NB4 (cell line): Measurements from ENCODE around the gene MRPS15.

ENCODE experiments used
- MYC ChIP-seq: IDR thresholded peaks from 2 replicates; pipeline ENCODE4 v1.6.1; 2011; ENCODE audit warnings: low read depth, low read length
- POLR2A ChIP-seq: IDR thresholded peaks from 2 replicates; pipeline ENCODE4 v1.6.1; 2011; ENCODE audit warnings: mild to moderate bottlenecking; ENCODE audit not compliant: insufficient read length; ENCODE audit errors: extremely low read depth
- TF ChIP-seq, protein P1 (sequence below): IDR thresholded peaks from one replicate; pipeline ENCODE4 v1.5.1; 2012; ENCODE audit warnings: low read depth, low read length
- TF ChIP-seq, protein P2 (sequence below): IDR thresholded peaks from 2 replicates; pipeline ENCODE4 v1.6.1; 2011; ENCODE audit warnings: low read depth, low read length

DNA sequence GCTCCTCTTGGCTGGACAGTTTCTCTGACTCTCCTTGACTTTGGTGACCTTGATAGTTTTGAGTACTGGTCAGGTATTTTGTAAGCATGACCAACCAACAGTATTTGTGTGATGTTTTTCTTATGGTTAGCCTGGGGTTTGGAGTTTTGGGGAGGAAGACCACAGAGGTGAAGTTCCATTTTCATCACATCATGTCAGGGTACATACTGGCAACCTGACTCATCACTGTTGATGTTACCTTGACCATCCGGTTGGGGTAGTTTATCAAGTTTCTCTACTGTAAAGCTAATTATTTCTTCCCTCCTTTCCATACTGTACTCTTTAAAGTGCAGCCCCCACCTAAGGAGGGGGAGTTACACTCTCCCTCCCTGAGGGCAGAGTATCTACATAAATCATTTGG is 27.4 kb downstream of the MRPS15 start:
- TF ChIP-seq, protein P1, sequence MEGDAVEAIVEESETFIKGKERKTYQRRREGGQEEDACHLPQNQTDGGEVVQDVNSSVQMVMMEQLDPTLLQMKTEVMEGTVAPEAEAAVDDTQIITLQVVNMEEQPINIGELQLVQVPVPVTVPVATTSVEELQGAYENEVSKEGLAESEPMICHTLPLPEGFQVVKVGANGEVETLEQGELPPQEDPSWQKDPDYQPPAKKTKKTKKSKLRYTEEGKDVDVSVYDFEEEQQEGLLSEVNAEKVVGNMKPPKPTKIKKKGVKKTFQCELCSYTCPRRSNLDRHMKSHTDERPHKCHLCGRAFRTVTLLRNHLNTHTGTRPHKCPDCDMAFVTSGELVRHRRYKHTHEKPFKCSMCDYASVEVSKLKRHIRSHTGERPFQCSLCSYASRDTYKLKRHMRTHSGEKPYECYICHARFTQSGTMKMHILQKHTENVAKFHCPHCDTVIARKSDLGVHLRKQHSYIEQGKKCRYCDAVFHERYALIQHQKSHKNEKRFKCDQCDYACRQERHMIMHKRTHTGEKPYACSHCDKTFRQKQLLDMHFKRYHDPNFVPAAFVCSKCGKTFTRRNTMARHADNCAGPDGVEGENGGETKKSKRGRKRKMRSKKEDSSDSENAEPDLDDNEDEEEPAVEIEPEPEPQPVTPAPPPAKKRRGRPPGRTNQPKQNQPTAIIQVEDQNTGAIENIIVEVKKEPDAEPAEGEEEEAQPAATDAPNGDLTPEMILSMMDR: no peak
- TF ChIP-seq POLR2A (no peak), MYC (no peak)
- TF ChIP-seq, protein P2, sequence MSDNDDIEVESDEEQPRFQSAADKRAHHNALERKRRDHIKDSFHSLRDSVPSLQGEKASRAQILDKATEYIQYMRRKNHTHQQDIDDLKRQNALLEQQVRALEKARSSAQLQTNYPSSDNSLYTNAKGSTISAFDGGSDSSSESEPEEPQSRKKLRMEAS: no peak
